WTC11 (cell line): Measurements from ENCODE around the gene MAPT. TPM values are rescaled to one million over a fixed set of nuclear protein-coding genes. Genes with fewer than 3 reads are reported as not detected.
A peak's percentile ranks its signal among the peaks of the same experiment; 100 is the strongest.

Source experiments
- ATAC-seq: fragments of 200-7000 bp; cut with Tn5 transposase; 2 replicates; pipeline ENCODE4 v1.10.0; 2021; ENCODE audit warnings: mild to moderate bottlenecking, moderate library complexity
- CTCF ChIA-PET: fragments of 300-600 bp; sonication (Branson Sonifier 250); formaldehyde crosslinking; loops from one replicate; lab custom pipeline; 2021; ENCODE audit warnings: antibody characterized with exemption; lab: Charles Lee
- POLR2A ChIA-PET: fragments of 350-600 bp; sonication (Branson Sonifier 250); formaldehyde crosslinking; loops from one replicate; lab custom pipeline; 2021; ENCODE audit warnings: antibody characterized with exemption; lab: Charles Lee
- DNase-seq: peaks from one replicate; pipeline ENCODE4 v3.0.0; 2021; ENCODE audit warnings: low spot score
- H3K27ac Mint-ChIP-seq: 2 replicates; pipeline ENCODE4 v1.8.0; 2021; ENCODE audit warnings: mixed read lengths
- H3K27me3 Mint-ChIP-seq: 2 replicates; pipeline ENCODE4 v1.8.0; 2021; ENCODE audit warnings: low read depth, mild to moderate bottlenecking, moderate library complexity, mixed read lengths
- H3K36me3 Mint-ChIP-seq: 2 replicates; pipeline ENCODE4 v1.8.0; 2021; ENCODE audit warnings: mixed read lengths
- H3K4me1 Mint-ChIP-seq: 2 replicates; pipeline ENCODE4 v1.8.0; 2022; ENCODE audit warnings: mixed read lengths
- H3K4me3 Mint-ChIP-seq: 2 replicates; pipeline ENCODE4 v1.8.0; 2021; ENCODE audit warnings: mild to moderate bottlenecking, moderate library complexity, mixed read lengths
- H3K9me3 Mint-ChIP-seq: 2 replicates; pipeline ENCODE4 v1.8.0; 2021; ENCODE audit warnings: mixed read lengths
- ATF1 ChIP-seq: sonication (generic); formaldehyde crosslinking; IDR thresholded peaks from 2 replicates; pipeline ENCODE4 v1.8.1; 2023; ENCODE audit warnings: mild to moderate bottlenecking, moderate library complexity, missing genetic modification reagents
- CREB1 ChIP-seq: sonication (generic); formaldehyde crosslinking; IDR thresholded peaks from 2 replicates; pipeline ENCODE4 v1.8.0; 2023; ENCODE audit warnings: mild to moderate bottlenecking, missing genetic modification reagents
- ESRRA ChIP-seq: sonication (generic); formaldehyde crosslinking; IDR thresholded peaks from 2 replicates; pipeline ENCODE4 v1.8.1; 2022; ENCODE audit warnings: mild to moderate bottlenecking, missing genetic modification reagents, borderline replicate concordance
- ETV6 ChIP-seq: sonication (generic); formaldehyde crosslinking; IDR thresholded peaks from 2 replicates; pipeline ENCODE4 v1.8.1; 2022; ENCODE audit warnings: mild to moderate bottlenecking, missing genetic modification reagents
- FOXJ3 ChIP-seq: sonication (generic); formaldehyde crosslinking; IDR thresholded peaks from 2 replicates; pipeline ENCODE4 v1.9.0; 2021; ENCODE audit warnings: missing genetic modification reagents, mild to moderate bottlenecking, borderline replicate concordance
- HMGA2 ChIP-seq: fragments of 250-450 bp; sonication (Bioruptor Pico); IDR thresholded peaks from 2 replicates; pipeline ENCODE4 v1.4.0; 2021; ENCODE audit warnings: mild to moderate bottlenecking, moderate library complexity
- MXD4 ChIP-seq: fragments of 250-450 bp; sonication (Bioruptor Pico); IDR thresholded peaks from 2 replicates; pipeline ENCODE4 v1.8.0; 2021; ENCODE audit warnings: mild to moderate bottlenecking, moderate library complexity, borderline replicate concordance
- MYBL2 ChIP-seq: sonication (generic); formaldehyde crosslinking; IDR thresholded peaks from 2 replicates; pipeline ENCODE4 v1.8.1; 2023; ENCODE audit warnings: mild to moderate bottlenecking, moderate library complexity, missing genetic modification reagents
- NFE2L1 ChIP-seq: sonication (generic); formaldehyde crosslinking; IDR thresholded peaks from 2 replicates; pipeline ENCODE4 v1.8.1; 2023; ENCODE audit warnings: missing genetic modification reagents
- NR2C2 ChIP-seq: sonication (generic); formaldehyde crosslinking; IDR thresholded peaks from 2 replicates; pipeline ENCODE4 v1.8.0; 2022; ENCODE audit warnings: mild to moderate bottlenecking, missing genetic modification reagents
- OVOL2 ChIP-seq: fragments of 250-450 bp; sonication (Bioruptor Pico); IDR thresholded peaks from 2 replicates; pipeline ENCODE4 v1.9.0; 2021; ENCODE audit warnings: mild to moderate bottlenecking, borderline replicate concordance
- SOX15 ChIP-seq: fragments of 250-450 bp; sonication (Bioruptor Pico); IDR thresholded peaks from 2 replicates; pipeline ENCODE4 v1.9.0; 2021; ENCODE audit warnings: mild to moderate bottlenecking
- ZNF121 ChIP-seq: sonication (generic); formaldehyde crosslinking; IDR thresholded peaks from 2 replicates; pipeline ENCODE4 v1.8.0; 2023; ENCODE audit warnings: missing genetic modification reagents
- ZNF263 ChIP-seq: sonication (generic); formaldehyde crosslinking; IDR thresholded peaks from 2 replicates; pipeline ENCODE4 v1.8.1; 2022; ENCODE audit warnings: low read depth, mild to moderate bottlenecking, moderate library complexity, missing genetic modification reagents
- ZNF416 ChIP-seq: fragments of 250-450 bp; sonication (Bioruptor Pico); IDR thresholded peaks from 2 replicates; pipeline ENCODE4 v1.9.0; 2021; ENCODE audit warnings: mild to moderate bottlenecking, inconsistent platforms
- ZNF423 ChIP-seq: fragments of 250-450 bp; sonication (Bioruptor Pico); IDR thresholded peaks from 2 replicates; pipeline ENCODE4 v2.1.2; 2022; ENCODE audit warnings: mild to moderate bottlenecking, moderate library complexity
- total RNA-seq: library from RNA; stranded (reverse); gene quantifications from 3 replicates; pipeline ENCODE4 v1.2.3, GENCODE V29; 2021
- TF ChIP-seq, protein P1 (sequence below): sonication (generic); formaldehyde crosslinking; IDR thresholded peaks from 2 replicates; pipeline ENCODE4 v1.8.0; 2022; ENCODE audit warnings: mild to moderate bottlenecking, missing genetic modification reagents
- TF ChIP-seq, protein P2 (sequence below): fragments of 250-450 bp; sonication (Bioruptor Pico); IDR thresholded peaks from 2 replicates; pipeline ENCODE4 v1.8.0; 2021; ENCODE audit warnings: mild to moderate bottlenecking
- TF ChIP-seq, protein P3 (sequence below): sonication (generic); formaldehyde crosslinking; IDR thresholded peaks from 2 replicates; pipeline ENCODE4 v1.8.1; 2022; ENCODE audit warnings: low read depth, mild to moderate bottlenecking, moderate library complexity, missing genetic modification reagents, borderline replicate concordance
- TF ChIP-seq, protein P4 (sequence below): fragments of 250-450 bp; sonication (Bioruptor Pico); IDR thresholded peaks from 2 replicates; pipeline ENCODE4 v1.9.0; 2021; ENCODE audit warnings: moderate library complexity, mild to moderate bottlenecking, inconsistent platforms, borderline replicate concordance
- TF ChIP-seq, protein P5 (sequence below): fragments of 250-450 bp; sonication (Bioruptor Pico); IDR thresholded peaks from 2 replicates; pipeline ENCODE4 v1.9.0; 2021; ENCODE audit warnings: mild to moderate bottlenecking

The MAPT gene
- total RNA-seq, 1 experiment from 2014 or later, result 2.2 TPM

DNA sequence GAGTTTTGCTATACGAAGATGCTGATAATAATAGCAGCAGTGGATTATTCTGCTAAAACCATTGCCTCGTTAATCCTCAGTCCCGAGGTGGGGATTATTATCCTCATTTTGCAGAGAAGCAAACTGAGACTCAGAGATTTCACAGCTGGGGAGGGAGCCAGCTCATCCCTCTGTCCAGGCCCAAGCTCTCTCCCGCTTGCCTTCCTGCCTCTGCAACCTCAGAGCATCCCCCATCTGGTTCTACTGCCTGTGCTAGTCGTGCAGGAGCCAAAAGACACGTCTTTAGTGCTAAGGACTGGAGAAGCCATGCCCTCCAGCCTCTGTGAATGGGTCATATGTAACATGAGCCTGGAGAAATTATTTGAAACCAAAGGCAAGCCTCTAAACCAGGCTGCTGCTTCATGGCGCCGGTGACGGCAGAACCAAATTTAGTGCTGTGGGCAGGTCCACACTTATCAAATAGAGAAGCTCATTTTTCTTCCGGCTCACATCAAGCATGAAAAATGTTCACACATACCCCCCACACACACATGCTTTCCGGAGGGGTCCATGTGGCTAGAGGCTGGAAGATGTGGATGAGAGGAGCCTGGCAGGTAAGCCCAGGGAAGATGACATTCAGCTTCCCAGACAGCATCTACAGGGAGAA lies 13.5 kb downstream of the MAPT start:
- H3K27me3 Mint-ChIP-seq, result peaks cover 6% of the 10 kb centered on the region
- no peak overlapping the region for H3K4me3 Mint-ChIP-seq
- ATAC-seq (no peak), DNase-seq (no peak)
- H3K9me3 Mint-ChIP-seq, result peaks cover 10% of the 10 kb centered on the region
- H3K4me1 Mint-ChIP-seq, result peaks cover 14% of the 10 kb centered on the region
- POLR2A ChIA-PET, result no interaction called here
- peaks cover 7% of the 10 kb centered on the region for H3K36me3 Mint-ChIP-seq
- no peak for TF ChIP-seq ZNF416 (CRISPR knock-in tag)
- TF ChIP-seq, protein P1, sequence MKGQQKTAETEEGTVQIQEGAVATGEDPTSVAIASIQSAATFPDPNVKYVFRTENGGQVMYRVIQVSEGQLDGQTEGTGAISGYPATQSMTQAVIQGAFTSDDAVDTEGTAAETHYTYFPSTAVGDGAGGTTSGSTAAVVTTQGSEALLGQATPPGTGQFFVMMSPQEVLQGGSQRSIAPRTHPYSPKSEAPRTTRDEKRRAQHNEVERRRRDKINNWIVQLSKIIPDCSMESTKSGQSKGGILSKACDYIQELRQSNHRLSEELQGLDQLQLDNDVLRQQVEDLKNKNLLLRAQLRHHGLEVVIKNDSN (CRISPR knock-in tag), result no peak
- H3K27ac Mint-ChIP-seq, result no peak overlapping the region
- CTCF ChIA-PET, result interaction anchor here (1.0 to 4.3 kb wide), 7 partner anchors 10 to 305 kb away, joined by 3 to 19 read pairs (median 5); partner anchors contain the start of gene MAPT

DNA sequence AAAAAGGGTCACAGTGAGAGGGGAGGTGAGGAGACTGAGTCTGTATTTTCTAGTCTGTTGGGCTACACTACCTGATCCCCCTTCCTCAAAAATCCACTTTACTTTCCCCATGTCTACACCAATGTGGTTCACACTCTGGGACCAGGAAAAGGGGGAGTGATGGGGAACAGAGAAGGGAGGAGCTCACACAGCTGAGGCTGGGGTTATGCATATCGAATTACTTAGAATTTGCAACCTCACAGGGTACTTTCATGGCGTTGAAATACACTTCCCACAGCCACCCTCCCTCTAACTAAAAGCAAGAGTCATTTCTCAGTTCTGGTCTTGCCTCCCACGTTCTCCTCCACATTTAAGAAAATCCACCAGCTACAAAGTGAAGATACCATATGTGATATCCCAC lies 14.1 kb downstream of the MAPT start:
- Mint-ChIP-seq H3K4me3 (no peak overlapping the region), H3K27me3 (peaks cover 11% of the 10 kb centered on the region), H3K4me1 (peaks cover 14% of the 10 kb centered on the region), H3K9me3 (peaks cover 16% of the 10 kb centered on the region), H3K27ac (no peak overlapping the region)
- POLR2A ChIA-PET, result no interaction called here
- peak; percentile 50 for ATAC-seq
- no peak for TF ChIP-seq HMGA2
- TF ChIP-seq ZNF121 (CRISPR knock-in tag), result no peak
- TF ChIP-seq, protein P2, sequence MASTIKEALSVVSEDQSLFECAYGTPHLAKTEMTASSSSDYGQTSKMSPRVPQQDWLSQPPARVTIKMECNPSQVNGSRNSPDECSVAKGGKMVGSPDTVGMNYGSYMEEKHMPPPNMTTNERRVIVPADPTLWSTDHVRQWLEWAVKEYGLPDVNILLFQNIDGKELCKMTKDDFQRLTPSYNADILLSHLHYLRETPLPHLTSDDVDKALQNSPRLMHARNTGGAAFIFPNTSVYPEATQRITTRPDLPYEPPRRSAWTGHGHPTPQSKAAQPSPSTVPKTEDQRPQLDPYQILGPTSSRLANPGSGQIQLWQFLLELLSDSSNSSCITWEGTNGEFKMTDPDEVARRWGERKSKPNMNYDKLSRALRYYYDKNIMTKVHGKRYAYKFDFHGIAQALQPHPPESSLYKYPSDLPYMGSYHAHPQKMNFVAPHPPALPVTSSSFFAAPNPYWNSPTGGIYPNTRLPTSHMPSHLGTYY (CRISPR knock-in tag), result no peak
- no peak for TF ChIP-seq FOXJ3
- TF ChIP-seq ZNF416 (CRISPR knock-in tag), result no peak
- TF ChIP-seq, protein P3, sequence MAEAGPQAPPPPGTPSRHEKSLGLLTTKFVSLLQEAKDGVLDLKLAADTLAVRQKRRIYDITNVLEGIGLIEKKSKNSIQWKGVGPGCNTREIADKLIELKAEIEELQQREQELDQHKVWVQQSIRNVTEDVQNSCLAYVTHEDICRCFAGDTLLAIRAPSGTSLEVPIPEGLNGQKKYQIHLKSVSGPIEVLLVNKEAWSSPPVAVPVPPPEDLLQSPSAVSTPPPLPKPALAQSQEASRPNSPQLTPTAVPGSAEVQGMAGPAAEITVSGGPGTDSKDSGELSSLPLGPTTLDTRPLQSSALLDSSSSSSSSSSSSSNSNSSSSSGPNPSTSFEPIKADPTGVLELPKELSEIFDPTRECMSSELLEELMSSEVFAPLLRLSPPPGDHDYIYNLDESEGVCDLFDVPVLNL (CRISPR knock-in tag), result no peak
- TF ChIP-seq ETV6, result no peak
- TF ChIP-seq ESRRA (CRISPR knock-in tag), result no peak
- no peak for TF ChIP-seq MXD4 (CRISPR knock-in tag)
- TF ChIP-seq OVOL2, result no peak
- TF ChIP-seq SOX15, result no peak
- no peak for TF ChIP-seq NR2C2
- TF ChIP-seq, all 79 proteins: peak for 0
- CTCF ChIA-PET, result interaction anchor here (1.0 to 4.3 kb wide), 5 partner anchors 11 to 305 kb away, joined by 3 to 19 read pairs (median 6); partner anchors contain the start of gene MAPT
- DNase-seq, result no peak
- peaks cover 11% of the 10 kb centered on the region for H3K36me3 Mint-ChIP-seq

DNA sequence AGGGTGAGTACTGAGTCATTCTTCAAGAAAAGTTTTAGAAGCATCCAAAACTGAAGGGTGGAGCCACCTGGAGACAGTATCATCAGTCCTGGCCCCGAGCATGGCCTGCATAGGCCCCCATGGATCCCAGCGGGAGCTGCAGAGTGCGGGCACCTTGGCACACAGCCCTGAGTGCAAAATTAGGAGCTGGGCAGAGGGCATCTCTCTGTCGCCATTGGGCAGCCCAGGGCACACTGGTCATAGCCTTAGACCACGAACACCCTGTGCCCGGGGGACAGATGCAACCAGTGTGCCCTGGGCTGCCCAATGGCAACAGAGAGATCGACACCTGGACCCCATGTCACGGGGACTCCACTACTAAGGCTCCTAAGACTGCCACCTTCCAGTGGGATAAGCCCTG lies 14.6 kb downstream of the MAPT start:
- DNase-seq (no peak), ATAC-seq (no peak)
- H3K4me3 Mint-ChIP-seq, result no peak overlapping the region
- peaks cover 14% of the 10 kb centered on the region for H3K4me1 Mint-ChIP-seq
- H3K9me3 Mint-ChIP-seq, result peaks cover 16% of the 10 kb centered on the region
- ChIA-PET POLR2A (no interaction called here), CTCF (interaction anchor here (1.3 to 4.3 kb wide), 4 partner anchors 11 to 63 kb away, joined by 3 to 19 read pairs (median 12); partner anchors contain the start of gene MAPT)
- H3K27ac Mint-ChIP-seq, result no peak overlapping the region
- peaks cover 11% of the 10 kb centered on the region for H3K36me3 Mint-ChIP-seq
- no peak for TF ChIP-seq CREB1 (CRISPR knock-in tag)
- TF ChIP-seq, protein P4, sequence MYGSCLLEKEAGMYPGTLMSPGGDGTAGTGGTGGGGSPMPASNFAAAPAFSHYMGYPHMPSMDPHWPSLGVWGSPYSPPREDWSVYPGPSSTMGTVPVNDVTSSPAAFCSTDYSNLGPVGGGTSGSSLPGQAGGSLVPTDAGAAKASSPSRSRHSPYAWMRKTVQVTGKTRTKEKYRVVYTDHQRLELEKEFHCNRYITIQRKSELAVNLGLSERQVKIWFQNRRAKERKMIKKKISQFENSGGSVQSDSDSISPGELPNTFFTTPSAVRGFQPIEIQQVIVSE (CRISPR knock-in tag), result no peak
- TF ChIP-seq, protein P5, sequence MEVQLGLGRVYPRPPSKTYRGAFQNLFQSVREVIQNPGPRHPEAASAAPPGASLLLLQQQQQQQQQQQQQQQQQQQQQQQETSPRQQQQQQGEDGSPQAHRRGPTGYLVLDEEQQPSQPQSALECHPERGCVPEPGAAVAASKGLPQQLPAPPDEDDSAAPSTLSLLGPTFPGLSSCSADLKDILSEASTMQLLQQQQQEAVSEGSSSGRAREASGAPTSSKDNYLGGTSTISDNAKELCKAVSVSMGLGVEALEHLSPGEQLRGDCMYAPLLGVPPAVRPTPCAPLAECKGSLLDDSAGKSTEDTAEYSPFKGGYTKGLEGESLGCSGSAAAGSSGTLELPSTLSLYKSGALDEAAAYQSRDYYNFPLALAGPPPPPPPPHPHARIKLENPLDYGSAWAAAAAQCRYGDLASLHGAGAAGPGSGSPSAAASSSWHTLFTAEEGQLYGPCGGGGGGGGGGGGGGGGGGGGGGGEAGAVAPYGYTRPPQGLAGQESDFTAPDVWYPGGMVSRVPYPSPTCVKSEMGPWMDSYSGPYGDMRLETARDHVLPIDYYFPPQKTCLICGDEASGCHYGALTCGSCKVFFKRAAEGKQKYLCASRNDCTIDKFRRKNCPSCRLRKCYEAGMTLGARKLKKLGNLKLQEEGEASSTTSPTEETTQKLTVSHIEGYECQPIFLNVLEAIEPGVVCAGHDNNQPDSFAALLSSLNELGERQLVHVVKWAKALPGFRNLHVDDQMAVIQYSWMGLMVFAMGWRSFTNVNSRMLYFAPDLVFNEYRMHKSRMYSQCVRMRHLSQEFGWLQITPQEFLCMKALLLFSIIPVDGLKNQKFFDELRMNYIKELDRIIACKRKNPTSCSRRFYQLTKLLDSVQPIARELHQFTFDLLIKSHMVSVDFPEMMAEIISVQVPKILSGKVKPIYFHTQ (CRISPR knock-in tag), result no peak
- no peak for TF ChIP-seq MYBL2 (CRISPR knock-in tag)
- no peak for TF ChIP-seq NR2C2
- no peak for TF ChIP-seq NFE2L1 (CRISPR knock-in tag)
- no peak for TF ChIP-seq MXD4 (CRISPR knock-in tag)
- TF ChIP-seq ZNF423, result no peak
- TF ChIP-seq ZNF263, result no peak
- no peak for TF ChIP-seq ATF1 (CRISPR knock-in tag)
- TF ChIP-seq, protein P1 (CRISPR knock-in tag), result no peak
- peaks cover 11% of the 10 kb centered on the region for H3K27me3 Mint-ChIP-seq
